Measurements from ENCODE around the gene CPA5.

Gene CPA5

DNA sequence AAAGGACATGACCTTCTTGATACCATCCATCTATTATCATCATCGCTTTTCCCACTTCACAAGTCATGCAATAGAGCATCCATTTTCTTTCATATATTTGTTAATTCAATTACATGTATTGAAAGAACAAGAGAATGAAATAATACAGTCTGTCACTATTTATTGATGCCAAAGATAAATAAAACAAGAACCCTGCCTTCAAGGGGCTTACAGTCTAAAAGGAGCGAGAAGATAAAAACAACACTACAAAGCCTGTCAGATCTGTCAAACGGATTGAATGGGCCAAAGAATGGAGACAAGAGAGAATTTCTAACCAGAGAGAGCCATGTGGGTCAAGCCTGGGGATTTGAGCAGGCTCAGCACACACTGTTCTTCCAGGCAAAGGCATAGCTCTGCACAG lies 15.9 kb downstream of the CPA5 start:
- Histone ChIP-seq H3K4me2 (ENCODE audit: insufficient read depth, low read length, poor library complexity, severe bottlenecking) (no peak overlapping the region), H3K23ac (ENCODE audit: low read depth, low read length, poor library complexity) (no peak overlapping the region), H4K8ac (ENCODE audit: low read depth, low read length) (no peak overlapping the region), H3K36me3 (replicated peaks in 1 of 2; ENCODE audit: control insufficient read depth in 2 of 2, insufficient read depth in 2 of 2, low read length in 2 of 2) (no peaks in the 10 kb centered on the region), H3K14ac (ENCODE audit: low read length) (no peak overlapping the region), H3K79me1 (ENCODE audit: low read depth, low read length) (no peaks in the 10 kb centered on the region), H3K9me3 (replicated peaks in 1 of 2; ENCODE audit: control insufficient read depth in 2 of 2, insufficient read depth in 1 of 2, low read depth in 1 of 2, low read length in 2 of 2) (peaks cover 7 to 15% of the 10 kb centered on the region in 2 donors), H2BK5ac (ENCODE audit: low read length) (no peak overlapping the region), H3K4ac (ENCODE audit: low read length) (no peak overlapping the region), H3K27ac (replicated peaks; ENCODE audit: low read length) (no peak overlapping the region), H3K27me3 (ENCODE audit: control insufficient read depth in 3 of 3, insufficient read depth in 3 of 3, low read depth in 1 of 3, low read length in 3 of 3) (no peaks in the 10 kb centered on the region), H4K91ac (ENCODE audit: low read depth, low read length, poor library complexity) (no peak overlapping the region), H3K4me3 (ENCODE audit: low read length in 2 of 2) (no peak overlapping the region), H3K9ac (ENCODE audit: low read depth, low read length, poor library complexity) (no peak overlapping the region), H3K18ac (ENCODE audit: low read length) (no peak overlapping the region), H2BK12ac (ENCODE audit: low read length) (no peak overlapping the region), H2AK5ac (ENCODE audit: low read depth, low read length) (no peak overlapping the region), H3K4me1 (ENCODE audit: control insufficient read depth in 2 of 2, insufficient read depth in 1 of 2, low read depth in 1 of 2, low read length in 2 of 2) (peaks cover 13 to 15% of the 10 kb centered on the region in 2 donors), H2BK15ac (ENCODE audit: low read length) (no peak overlapping the region), H2AFZ (ENCODE audit: low read length) (no peak overlapping the region), H2BK120ac (ENCODE audit: low read depth, low read length) (no peak overlapping the region)
- DNase-seq (ENCODE audit: low spot score): no peak
- WGBS, 2 donors (ENCODE audit: extremely low coverage in 2 of 2, insufficient read length in 2 of 2, insufficient replicate concordance in 1 of 2): no CpG with 5 or more reads among the region's 3 CpGs

DNA sequence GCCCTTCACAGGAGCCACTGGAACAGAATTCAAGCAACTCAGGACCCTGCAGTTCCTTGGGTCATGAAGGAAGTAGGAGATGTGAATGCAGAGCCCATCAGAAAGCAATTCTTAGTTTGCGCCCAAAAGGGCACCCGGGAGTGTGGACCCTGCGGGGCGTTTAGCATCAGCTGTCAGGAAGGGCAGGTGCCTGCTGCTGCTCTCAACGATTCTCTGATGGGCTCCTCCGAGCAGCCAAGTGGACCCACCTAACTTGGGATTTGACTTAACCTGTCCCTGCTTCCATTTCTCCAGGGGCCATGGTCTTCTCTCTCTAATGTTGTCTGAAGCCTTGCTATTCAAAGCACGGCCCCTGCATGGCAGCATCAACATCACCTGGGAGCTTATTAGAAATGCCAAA lies 17.1 kb downstream of the CPA5 start:
- no peak overlapping the region for H4K91ac ChIP-seq (ENCODE audit: low read depth, low read length, poor library complexity)
- no peak overlapping the region for H3K4me2 ChIP-seq (ENCODE audit: insufficient read depth, low read length, poor library complexity, severe bottlenecking)
- H2BK15ac ChIP-seq (ENCODE audit: low read length): no peak overlapping the region
- no peak overlapping the region for H3K4me3 ChIP-seq (ENCODE audit: low read length in 2 of 2)
- WGBS, 2 donors (ENCODE audit: extremely low coverage in 2 of 2, insufficient read length in 2 of 2, insufficient replicate concordance in 1 of 2): no CpG with 5 or more reads among the region's 7 CpGs
- no peak overlapping the region for H2BK5ac ChIP-seq (ENCODE audit: low read length)
- no peaks in the 10 kb centered on the region for H3K27me3 ChIP-seq (ENCODE audit: control insufficient read depth in 3 of 3, insufficient read depth in 3 of 3, low read depth in 1 of 3, low read length in 3 of 3)
- H3K4me1 ChIP-seq (ENCODE audit: control insufficient read depth in 2 of 2, insufficient read depth in 1 of 2, low read depth in 1 of 2, low read length in 2 of 2): peaks cover 3 to 13% of the 10 kb centered on the region in 2 donors
- H3K4ac ChIP-seq (ENCODE audit: low read length): no peak overlapping the region
- H2AK5ac ChIP-seq (ENCODE audit: low read depth, low read length): peak overlapping the region; percentile 6
- H2AFZ ChIP-seq (ENCODE audit: low read length): no peak overlapping the region
- H3K27ac ChIP-seq (replicated peaks; ENCODE audit: low read length): no peak overlapping the region
- no peak overlapping the region for H3K23ac ChIP-seq (ENCODE audit: low read depth, low read length, poor library complexity)
- H3K18ac ChIP-seq (ENCODE audit: low read length): peak overlapping the region; percentile 46
- peak overlapping the region; percentile 41 for H2BK12ac ChIP-seq (ENCODE audit: low read length)
- no peak overlapping the region for H3K9ac ChIP-seq (ENCODE audit: low read depth, low read length, poor library complexity)
- H2BK120ac ChIP-seq (ENCODE audit: low read depth, low read length): no peak overlapping the region
- no peaks in the 10 kb centered on the region for H3K79me1 ChIP-seq (ENCODE audit: low read depth, low read length)
- H3K36me3 ChIP-seq (replicated peaks in 1 of 2; ENCODE audit: control insufficient read depth in 2 of 2, insufficient read depth in 2 of 2, low read length in 2 of 2): no peaks in the 10 kb centered on the region
- peaks cover 7 to 15% of the 10 kb centered on the region in 2 donors for H3K9me3 ChIP-seq (replicated peaks in 1 of 2; ENCODE audit: control insufficient read depth in 2 of 2, insufficient read depth in 1 of 2, low read depth in 1 of 2, low read length in 2 of 2)
- no peak for DNase-seq (ENCODE audit: low spot score)
- no peak overlapping the region for H4K8ac ChIP-seq (ENCODE audit: low read depth, low read length)
- H3K14ac ChIP-seq (ENCODE audit: low read length): no peak overlapping the region

DNA sequence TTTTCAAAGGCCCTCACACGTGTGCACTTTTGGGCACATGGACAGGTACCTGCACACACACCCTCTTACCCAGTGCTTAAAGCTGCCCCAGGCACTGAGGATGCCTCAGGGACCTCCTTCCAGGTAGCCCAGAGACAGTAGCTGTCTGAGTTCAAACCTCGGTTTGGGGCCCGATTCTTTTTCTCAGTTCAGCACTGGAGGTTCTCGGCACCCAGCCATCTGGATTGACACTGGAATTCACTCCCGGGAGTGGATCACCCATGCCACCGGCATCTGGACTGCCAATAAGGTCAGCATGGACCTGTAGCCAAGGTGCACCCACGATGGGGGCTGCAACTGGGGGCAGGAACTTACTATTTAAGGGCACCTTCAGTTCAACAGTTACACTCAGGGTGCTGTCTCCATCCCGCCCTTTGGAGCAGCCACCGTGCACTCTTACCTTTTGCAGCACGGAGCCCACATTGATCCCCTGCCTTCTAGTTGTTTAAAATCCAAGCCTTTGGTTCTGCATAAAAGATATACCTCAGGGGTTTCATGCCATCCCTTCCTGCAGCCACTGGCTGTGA lies 17.7 kb downstream of the CPA5 start:
- Histone ChIP-seq H2BK12ac (ENCODE audit: low read length) (peak overlapping the region; percentile 42), H2BK5ac (ENCODE audit: low read length) (no peak overlapping the region), H3K14ac (ENCODE audit: low read length) (no peak overlapping the region), H3K9me3 (replicated peaks in 1 of 2; ENCODE audit: control insufficient read depth in 2 of 2, insufficient read depth in 1 of 2, low read depth in 1 of 2, low read length in 2 of 2) (peaks cover 7 to 15% of the 10 kb centered on the region in 2 donors), H3K27ac (replicated peaks; ENCODE audit: low read length) (no peak overlapping the region), H2AK5ac (ENCODE audit: low read depth, low read length) (no peak overlapping the region), H3K18ac (ENCODE audit: low read length) (peak overlapping the region; percentile 20), H4K91ac (ENCODE audit: low read depth, low read length, poor library complexity) (no peak overlapping the region), H3K27me3 (ENCODE audit: control insufficient read depth in 3 of 3, insufficient read depth in 3 of 3, low read depth in 1 of 3, low read length in 3 of 3) (no peaks in the 10 kb centered on the region), H3K9ac (ENCODE audit: low read depth, low read length, poor library complexity) (no peak overlapping the region), H2AFZ (ENCODE audit: low read length) (no peak overlapping the region), H3K79me1 (ENCODE audit: low read depth, low read length) (no peaks in the 10 kb centered on the region), H4K8ac (ENCODE audit: low read depth, low read length) (no peak overlapping the region), H2BK120ac (ENCODE audit: low read depth, low read length) (peak overlapping the region; percentile 26), H3K23ac (ENCODE audit: low read depth, low read length, poor library complexity) (peak overlapping the region; percentile 27), H2BK15ac (ENCODE audit: low read length) (peak overlapping the region; percentile 10), H3K36me3 (replicated peaks in 1 of 2; ENCODE audit: control insufficient read depth in 2 of 2, insufficient read depth in 2 of 2, low read length in 2 of 2) (no peaks in the 10 kb centered on the region), H3K4me3 (ENCODE audit: low read length in 2 of 2) (no peak overlapping the region), H3K4ac (ENCODE audit: low read length) (no peak overlapping the region), H3K4me2 (ENCODE audit: insufficient read depth, low read length, poor library complexity, severe bottlenecking) (no peak overlapping the region), H3K4me1 (ENCODE audit: control insufficient read depth in 2 of 2, insufficient read depth in 1 of 2, low read depth in 1 of 2, low read length in 2 of 2) (peaks cover 0 to 10% of the 10 kb centered on the region in 2 donors)
- DNase-seq (ENCODE audit: low spot score): no peak
- no CpG with 5 or more reads among the region's 10 CpGs for WGBS, 2 donors (ENCODE audit: extremely low coverage in 2 of 2, insufficient read length in 2 of 2, insufficient replicate concordance in 1 of 2)

DNA sequence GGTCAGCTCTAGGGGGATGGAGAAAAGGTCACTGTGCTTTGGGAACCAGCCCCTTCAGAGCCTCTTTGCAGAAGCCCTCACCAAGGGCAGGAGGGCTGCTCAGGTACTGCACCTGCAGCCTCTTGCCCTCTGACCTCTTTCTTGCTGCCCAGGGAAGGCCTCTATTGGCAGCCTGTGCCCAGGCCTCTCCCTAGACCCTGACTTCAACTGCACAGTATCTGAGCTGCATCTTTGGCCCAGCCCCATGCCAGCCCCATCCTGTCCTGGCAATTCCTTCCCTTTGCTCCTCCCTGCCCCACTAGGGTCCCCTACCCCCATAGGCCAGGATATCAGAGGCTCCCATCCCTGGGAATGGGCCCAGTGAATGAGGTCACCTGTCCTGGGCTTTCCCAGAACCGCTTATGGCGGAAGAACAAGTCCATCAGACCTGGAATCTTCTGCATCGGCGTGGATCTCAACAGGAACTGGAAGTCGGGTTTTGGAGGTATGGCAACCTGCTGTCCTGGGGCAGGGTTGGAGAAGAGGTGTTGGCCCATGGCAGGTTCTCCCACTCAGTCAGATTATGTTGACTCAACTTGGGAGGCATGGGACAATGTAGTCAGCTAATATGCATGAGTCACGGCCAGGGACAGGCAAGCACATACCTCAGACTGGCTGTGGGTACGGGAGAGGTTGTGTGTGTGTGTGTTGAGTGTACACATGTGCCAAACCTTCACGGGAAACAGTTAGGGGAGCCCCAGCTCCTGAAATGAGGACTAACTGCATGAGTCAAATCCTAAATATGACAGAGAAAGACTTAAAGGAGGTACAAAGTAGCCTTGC lies 18.6 kb downstream of the CPA5 start:
- Histone ChIP-seq H2AK5ac (ENCODE audit: low read depth, low read length) (peak overlapping the region; percentile 88), H3K4me3 (ENCODE audit: low read length in 2 of 2) (no peak overlapping the region), H2BK12ac (ENCODE audit: low read length) (peak overlapping the region; percentile 16), H2BK15ac (ENCODE audit: low read length) (peak overlapping the region; percentile 71), H2BK120ac (ENCODE audit: low read depth, low read length) (peak overlapping the region; percentile 26), H3K27ac (replicated peaks; ENCODE audit: low read length) (no peak overlapping the region), H3K4me2 (ENCODE audit: insufficient read depth, low read length, poor library complexity, severe bottlenecking) (no peak overlapping the region), H3K4me1 (ENCODE audit: control insufficient read depth in 2 of 2, insufficient read depth in 1 of 2, low read depth in 1 of 2, low read length in 2 of 2) (peaks cover 0 to 10% of the 10 kb centered on the region in 2 donors), H4K91ac (ENCODE audit: low read depth, low read length, poor library complexity) (no peak overlapping the region), H2BK5ac (ENCODE audit: low read length) (no peak overlapping the region), H3K9me3 (replicated peaks in 1 of 2; ENCODE audit: control insufficient read depth in 2 of 2, insufficient read depth in 1 of 2, low read depth in 1 of 2, low read length in 2 of 2) (peaks cover 7 to 17% of the 10 kb centered on the region in 2 donors), H3K23ac (ENCODE audit: low read depth, low read length, poor library complexity) (peak overlapping the region; percentile 44), H3K4ac (ENCODE audit: low read length) (no peak overlapping the region), H3K18ac (ENCODE audit: low read length) (peak overlapping the region; percentile 71), H3K79me1 (ENCODE audit: low read depth, low read length) (no peaks in the 10 kb centered on the region), H4K8ac (ENCODE audit: low read depth, low read length) (no peak overlapping the region), H3K36me3 (replicated peaks in 1 of 2; ENCODE audit: control insufficient read depth in 2 of 2, insufficient read depth in 2 of 2, low read length in 2 of 2) (no peaks in the 10 kb centered on the region), H3K14ac (ENCODE audit: low read length) (no peak overlapping the region), H2AFZ (ENCODE audit: low read length) (peak overlapping the region; percentile 28), H3K27me3 (ENCODE audit: control insufficient read depth in 3 of 3, insufficient read depth in 3 of 3, low read depth in 1 of 3, low read length in 3 of 3) (no peaks in the 10 kb centered on the region), H3K9ac (ENCODE audit: low read depth, low read length, poor library complexity) (no peak overlapping the region)
- WGBS, 2 donors (ENCODE audit: extremely low coverage in 2 of 2, insufficient read length in 2 of 2, insufficient replicate concordance in 1 of 2): no CpG with 5 or more reads among the region's 8 CpGs
- DNase-seq (ENCODE audit: low spot score): no peak
